ENCODE measurements around the gene CDC16.

GRCh38 chr13:114266241-114266640, 31.5 kb downstream of the CDC16 start:
- no peak for TF ChIP-seq EZH2 (IDR thresholded peaks at IDR 0.05; ENCODE audit: borderline replicate concordance)
- no peak for TF ChIP-seq CTCF (IDR thresholded peaks at IDR 0.05; ENCODE audit: poor library complexity)
- TF ChIP-seq EZH2phosphoT487 (IDR thresholded peaks at IDR 0.05; ENCODE audit: low read depth, severe bottlenecking, unreplicated experiment) = no peak

Data from hepatocyte (in vitro differentiated cells).